Small intestine (tissue), 7 donors: ENCODE data around the gene KLRC4. TPM values are rescaled to one million over a fixed set of nuclear protein-coding genes. Genes with fewer than 3 reads are reported as not detected.
"Not testable (repeated sequence)": the region's sequence is repeated elsewhere in the genome, so short reads cannot be mapped to it uniquely, and the experiment has no call there.

Experiments
- DNase-seq, 2 donors: peaks; one replicate each; pipeline versions ENCODE4 v3.0.0 to v3.0.0-alpha.2; 2013
- FAIRE-seq: peaks from 2 replicates; lab custom pipeline; 2012; peaks lifted over from hg19 to GRCh38; lab: Jason Lieb, UNC
- H3K27ac ChIP-seq, 3 donors: one replicate each; pipeline ENCODE4 v1.5.1; 2013; ENCODE audit warnings: low read length in 2 of 3, mild to moderate bottlenecking in 2 of 3, control low read depth in 1 of 3, inconsistent platforms in 1 of 3, low read depth in 1 of 3, moderate library complexity in 1 of 3
- H3K27me3 ChIP-seq, 3 donors: one replicate each; pipeline ENCODE4 v1.6.1; 2013; ENCODE audit warnings: low read length in 3 of 3, inconsistent platforms in 1 of 3; ENCODE audit not compliant: control insufficient read depth in 3 of 3, insufficient read depth in 3 of 3
- H3K36me3 ChIP-seq, 3 donors: one replicate each; pipeline ENCODE4 v1.6.1; 2013; ENCODE audit warnings: low read length in 3 of 3, inconsistent platforms in 1 of 3, low read depth in 1 of 3, mild to moderate bottlenecking in 1 of 3, moderate library complexity in 1 of 3; ENCODE audit not compliant: control insufficient read depth in 3 of 3, insufficient read depth in 2 of 3
- H3K4me1 ChIP-seq, 3 donors: one replicate each; pipeline ENCODE4 v1.6.1; 2013; ENCODE audit warnings: low read length in 2 of 3, inconsistent platforms in 1 of 3, low read depth in 1 of 3, mild to moderate bottlenecking in 1 of 3, moderate library complexity in 1 of 3; ENCODE audit not compliant: control insufficient read depth in 3 of 3, insufficient read depth in 2 of 3
- H3K4me3 ChIP-seq, 3 donors: one replicate each; pipeline ENCODE4 v1.5.1; 2013; ENCODE audit warnings: low read length in 3 of 3, control low read depth in 1 of 3, inconsistent platforms in 1 of 3, low read depth in 1 of 3, mild to moderate bottlenecking in 1 of 3, moderate library complexity in 1 of 3
- H3K9me3 ChIP-seq, 2 donors: one replicate each; pipeline ENCODE4 v1.6.1; 2013; ENCODE audit warnings: low read depth in 1 of 2, low read length in 1 of 2; ENCODE audit not compliant: control insufficient read depth in 2 of 2, insufficient read depth in 1 of 2
- WGBS, 3 donors: extraction: QIAGEN DNeasy Blood & Tissue Kit; methylation state at CpG; one replicate each; pipeline ENCODE4 v1.1.7; 2013; 5-methylcytosine and 5-hydroxymethylcytosine counted together
- polyA plus RNA-seq, 4 donors: library from polyadenylated mRNA; stranded (reverse) in 3 of 4; unstranded in 1 of 4; fragments of 200-250 nt in 3 of 4; fragments of 120-200 nt in 1 of 4; gene quantifications; one replicate each; pipeline versions ENCODE4 v1.2.1 to v1.2.3, GENCODE V29; 2013
- donor health status: healthy with polysubstance abuse.
- donor health status: control.
- donor health status: control.
- donor health status: Bipolar disorder and iron deficiency.
- donor health status: healthy.

KLRC4 gene
- polyA plus RNA-seq, 4 donors = 0.06 to 0.66 TPM; not detected in 2

DNA sequence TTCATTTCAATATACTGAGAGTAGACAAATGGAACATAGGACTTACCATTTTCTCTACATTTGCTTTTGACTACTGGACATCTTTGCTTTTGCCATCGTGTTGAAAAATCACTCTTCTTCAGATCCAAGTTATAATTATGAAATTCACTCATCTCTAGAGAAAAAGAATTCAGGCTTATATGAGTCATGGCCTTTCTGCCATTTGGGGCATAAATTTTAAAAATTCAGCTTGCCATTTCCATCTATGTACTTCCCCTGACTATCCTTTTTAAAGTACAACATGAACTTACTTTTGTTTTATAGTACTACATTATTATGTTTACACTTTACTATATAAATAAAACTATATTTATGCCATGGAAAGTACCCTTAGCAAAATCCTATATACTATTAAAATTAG is 22.7 kb downstream of the KLRC4 start:
- 52 to 74% (median 70%) methylated on average over 1 of the region's 1 CpG for WGBS, 3 donors
- Histone ChIP-seq H3K4me1 (no peaks in the 10 kb centered on the region), H3K36me3 (no peaks in the 10 kb centered on the region), H3K27ac (no peak overlapping the region), H3K9me3 (no peaks in the 10 kb centered on the region), H3K27me3 (no peaks in the 10 kb centered on the region), H3K4me3 (no peak overlapping the region)
- FAIRE-seq (no peak), DNase-seq (no peak)

DNA sequence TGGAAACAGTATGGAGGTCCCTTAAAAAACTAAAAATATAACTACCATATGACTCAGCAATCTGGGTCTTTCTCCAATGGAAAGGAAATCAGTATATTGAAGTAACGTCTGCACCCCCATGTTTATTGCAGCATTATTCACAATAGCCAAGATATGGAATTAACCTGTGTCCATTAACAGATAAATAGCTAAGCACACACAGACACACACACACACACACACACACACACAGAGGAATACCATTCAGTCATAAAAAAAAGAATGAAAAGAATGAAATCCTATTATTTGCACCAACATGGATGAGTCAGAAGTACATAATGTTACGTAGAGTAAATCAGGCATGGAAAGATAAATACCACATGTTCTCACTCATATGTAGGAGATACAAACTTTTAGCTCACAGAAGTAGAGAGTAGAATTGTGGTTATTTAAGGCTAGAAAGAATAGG is 24.4 kb downstream of the KLRC4 start:
- peak; percentile 20 to 51 for DNase-seq
- no peaks in the 10 kb centered on the region for H3K4me1 ChIP-seq
- 29 to 42% (median 41%) methylated on average over 2 of the region's 2 CpGs for WGBS, 3 donors
- no peak overlapping the region for H3K27ac ChIP-seq
- no peaks in the 10 kb centered on the region for H3K27me3 ChIP-seq
- FAIRE-seq = no peak
- peak overlapping the region in 1 of 3 donors; percentile 15 for H3K4me3 ChIP-seq
- peaks cover 0 to 8% (median 0%) of the 10 kb centered on the region in 3 donors for H3K36me3 ChIP-seq
- no peaks in the 10 kb centered on the region for H3K9me3 ChIP-seq

GRCh38 chr12:10384191-10384590 is 25.4 kb downstream of the KLRC4 start:
- Histone ChIP-seq H3K27me3 (no peaks in the 10 kb centered on the region), H3K36me3 (peaks cover 0 to 8% (median 0%) of the 10 kb centered on the region in 3 donors), H3K4me1 (no peaks in the 10 kb centered on the region), H3K4me3 (no peak overlapping the region), H3K27ac (no peak overlapping the region), H3K9me3 (no peaks in the 10 kb centered on the region)
- FAIRE-seq (no peak), DNase-seq (no peak)
- WGBS, 3 donors = 80 to 89% (median 86%) methylated on average over 3 of the region's 3 CpGs

DNA sequence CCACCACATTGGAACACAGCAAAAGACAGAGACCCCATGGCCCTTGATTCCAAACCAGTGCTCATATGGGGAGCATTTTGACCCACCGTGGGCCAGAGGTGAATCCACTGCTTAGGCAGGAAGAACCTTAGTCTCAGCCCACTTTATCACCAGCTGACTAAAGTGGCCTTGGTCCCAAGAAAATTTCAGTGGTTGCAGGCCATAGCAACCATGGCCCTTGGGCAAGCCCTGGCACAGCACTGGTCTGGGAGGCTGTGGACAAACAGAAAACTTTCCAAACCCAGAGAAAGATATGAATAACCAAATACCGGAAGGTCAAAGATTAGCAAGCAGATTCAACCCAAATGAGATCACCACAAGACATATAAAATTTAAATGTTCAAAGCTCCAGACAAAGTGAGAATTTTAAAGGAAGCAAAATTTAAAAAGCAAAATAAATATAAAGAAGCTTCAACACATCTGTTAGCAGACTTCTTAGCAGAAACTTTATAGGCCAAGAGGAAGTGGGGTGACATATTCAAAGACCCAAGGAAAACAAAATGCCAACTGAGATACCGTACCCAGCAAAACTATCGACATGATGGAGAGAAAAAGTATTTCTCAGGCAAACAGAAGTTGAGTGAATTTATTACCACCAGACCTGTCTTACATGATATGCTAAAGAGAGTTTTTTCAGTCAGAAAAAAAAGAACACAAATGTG is 27.5 kb downstream of the KLRC4 start:
- H3K27me3 ChIP-seq = no peaks in the 10 kb centered on the region
- FAIRE-seq (no peak), DNase-seq (no peak)
- H3K27ac ChIP-seq = peak overlapping the region in 2 of 3 donors; percentile 1 to 20
- H3K4me3 ChIP-seq = peak overlapping the region in 1 of 3 donors; percentile 32
- WGBS, 3 donors = 78 to 91% (median 86%) methylated on average over 4 of the region's 4 CpGs
- H3K36me3 ChIP-seq = peaks cover 0 to 10% (median 0%) of the 10 kb centered on the region in 3 donors
- no peaks in the 10 kb centered on the region for H3K4me1 ChIP-seq
- H3K9me3 ChIP-seq = no peaks in the 10 kb centered on the region

- 82 to 90% (median 87%) methylated on average over 2 of the region's 2 CpGs for WGBS, 3 donors
- not testable (repeated sequence) for H3K9me3 ChIP-seq, H3K4me1 ChIP-seq, H3K27me3 ChIP-seq, DNase-seq, H3K4me3 ChIP-seq, H3K27ac ChIP-seq, FAIRE-seq
- H3K36me3 ChIP-seq = peaks cover 0 to 18% (median 0%) of the 10 kb centered on the region in 3 donors
Measured at GRCh38 chr12:10378737-10379136, 30.8 kb downstream of the KLRC4 start.

DNA sequence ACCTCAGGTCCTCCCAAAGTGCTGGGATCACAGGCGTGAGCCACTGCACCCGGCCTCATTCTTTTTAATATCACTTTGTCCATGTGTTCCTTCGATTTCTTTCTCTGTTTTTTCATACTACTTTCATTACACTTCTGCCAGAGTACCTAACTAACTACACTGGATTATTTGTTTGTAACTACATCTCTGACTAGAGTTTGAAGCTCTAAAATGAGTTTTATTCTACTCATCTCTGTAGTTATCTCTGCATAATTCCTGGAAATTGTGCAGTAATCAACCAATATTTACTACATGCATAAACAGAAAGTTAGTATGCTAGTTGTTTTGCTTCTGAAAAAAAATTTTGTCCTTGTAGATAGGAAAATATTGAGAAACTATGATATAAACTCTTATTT is 34.9 kb downstream of the KLRC4 start:
- DNase-seq (no peak), FAIRE-seq (no peak)
- H3K27ac ChIP-seq = no peak overlapping the region
- no peaks in the 10 kb centered on the region for H3K27me3 ChIP-seq
- no peak overlapping the region for H3K4me3 ChIP-seq
- WGBS, 3 donors = 71 to 91% (median 87%) methylated on average over 3 of the region's 3 CpGs
- H3K9me3 ChIP-seq = no peaks in the 10 kb centered on the region
- H3K36me3 ChIP-seq = peaks cover 0 to 10% (median 0%) of the 10 kb centered on the region in 3 donors
- no peaks in the 10 kb centered on the region for H3K4me1 ChIP-seq

GRCh38 chr12:10372559-10372958 is 37.0 kb downstream of the KLRC4 start:
- H3K36me3 ChIP-seq = peaks cover 0 to 10% (median under 1%) of the 10 kb centered on the region in 3 donors
- WGBS, 3 donors = 32 to 43% (median 40%) methylated on average over 1 of the region's 1 CpG
- H3K9me3 ChIP-seq = no peaks in the 10 kb centered on the region
- no peak overlapping the region for H3K27ac ChIP-seq
- no peaks in the 10 kb centered on the region for H3K4me1 ChIP-seq
- no peak for FAIRE-seq
- H3K4me3 ChIP-seq = no peak overlapping the region
- peak; percentile 11 to 33 for DNase-seq
- no peaks in the 10 kb centered on the region for H3K27me3 ChIP-seq

DNA sequence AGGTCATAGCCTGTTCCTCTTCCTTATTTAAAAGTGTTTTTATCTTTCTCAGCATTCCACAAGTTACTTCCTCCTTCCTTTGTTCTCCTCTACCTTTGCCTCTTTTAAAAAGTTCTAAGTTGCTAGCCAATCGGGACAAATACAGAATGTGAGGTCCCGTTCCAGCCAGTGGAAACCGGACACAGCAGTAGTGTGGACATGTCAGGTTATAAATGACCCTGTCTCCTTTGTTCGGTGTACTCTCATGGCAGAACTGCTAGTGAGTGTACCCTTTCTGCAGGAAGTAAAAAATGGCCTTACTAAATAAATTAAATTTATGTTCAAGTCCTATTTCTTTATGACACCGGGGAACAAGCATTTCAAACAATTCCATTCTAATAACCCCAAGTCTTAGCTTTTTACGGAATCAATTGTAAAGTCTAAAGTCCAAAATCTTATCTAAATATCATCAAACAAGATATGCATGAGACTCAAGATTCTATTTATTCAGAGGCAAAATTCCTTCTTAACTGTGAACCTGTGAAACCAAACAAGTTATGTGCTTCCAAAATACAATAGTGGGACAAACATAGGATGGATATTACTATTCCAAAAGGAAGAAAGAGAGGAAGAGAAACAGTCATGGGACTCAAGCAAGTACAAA is 37.5 kb downstream of the KLRC4 start:
- not testable (repeated sequence) for H3K4me1 ChIP-seq, FAIRE-seq, H3K27me3 ChIP-seq, H3K27ac ChIP-seq, H3K4me3 ChIP-seq, H3K9me3 ChIP-seq, H3K36me3 ChIP-seq
- peak in 1 of 2 donors; percentile 21 for DNase-seq
- 49 to 63% (median 61%) methylated on average over 6 of the region's 6 CpGs for WGBS, 3 donors
